Measurements from ENCODE around the gene LRP1. TPM values are rescaled to one million over a fixed set of nuclear protein-coding genes. Genes with fewer than 3 reads are reported as not detected.

The LRP1 gene
- total RNA-seq, 1 donor = 6.2 TPM

DNA sequence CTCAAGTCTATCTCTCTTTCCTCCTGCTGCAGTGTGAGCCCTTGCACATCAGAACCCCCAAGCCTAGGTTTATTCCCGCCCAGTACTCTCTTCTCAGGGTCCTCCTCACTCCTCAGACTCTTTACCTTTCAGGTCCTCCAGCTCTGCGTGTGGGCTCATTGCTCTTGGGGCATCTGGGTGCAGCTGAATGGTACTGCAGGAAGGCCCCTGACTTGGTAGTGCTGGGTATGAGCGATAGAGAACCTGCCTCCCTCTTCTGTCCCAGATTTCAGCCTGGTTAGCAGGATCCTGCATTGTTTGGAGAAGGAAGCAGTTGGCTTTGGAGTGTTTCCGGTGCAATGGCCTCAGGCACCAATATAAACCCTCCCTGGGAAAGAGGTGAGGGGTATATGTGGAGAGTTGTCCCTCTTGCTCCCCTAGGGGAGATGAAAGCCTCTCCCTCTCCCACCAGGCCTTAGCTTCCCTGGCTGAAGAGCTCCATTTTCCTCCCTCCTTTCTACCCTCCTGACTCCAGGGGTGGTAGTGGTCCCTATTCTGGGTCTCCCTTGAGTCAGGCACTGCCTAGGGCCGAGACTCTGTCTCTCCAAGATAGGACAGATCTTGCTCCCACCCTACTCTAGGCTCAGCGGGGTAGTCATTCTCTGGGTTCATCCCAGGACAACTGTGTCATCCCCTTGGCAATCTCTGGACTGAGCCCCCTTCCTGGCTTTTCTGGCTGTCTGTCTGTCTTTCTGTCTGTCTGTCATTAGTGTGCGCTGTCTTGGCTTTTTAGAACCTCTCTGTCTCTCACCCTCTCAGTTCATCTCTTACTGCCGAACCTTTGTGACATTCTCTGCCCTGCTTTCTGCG, 3.8 kb downstream of the LRP1 start:
- no peak for DNase-seq (ENCODE audit: low read depth in 2 of 3, low spot score in 2 of 3)

DNA sequence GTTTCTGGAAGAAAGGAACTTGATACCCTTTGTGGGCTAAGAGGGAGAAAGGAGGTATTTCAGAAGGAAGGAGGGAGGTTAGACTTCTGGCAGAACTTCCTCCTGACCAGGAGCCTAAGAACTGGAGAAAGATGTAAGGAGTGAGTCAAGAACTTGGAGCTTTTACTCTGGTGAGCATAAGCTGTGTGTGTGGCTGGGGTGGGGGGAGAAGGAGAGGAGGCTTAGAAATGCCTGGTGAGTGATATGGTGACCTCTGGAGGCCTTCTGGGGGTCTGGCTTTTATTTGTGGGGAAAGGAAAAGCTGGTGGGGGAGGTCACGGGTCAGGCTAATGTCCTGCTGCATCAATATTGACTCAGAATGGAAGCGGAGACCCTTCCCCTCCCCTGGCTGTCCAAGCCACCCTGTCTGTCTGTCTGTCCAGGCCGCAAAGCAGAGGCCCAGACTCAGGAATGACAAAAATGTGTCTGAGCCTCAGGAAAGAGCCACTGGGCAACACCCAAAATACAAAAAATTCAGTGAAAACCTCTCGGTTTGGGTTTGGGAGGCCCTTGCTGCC, 4.8 kb downstream of the LRP1 start:
- DNase-seq (ENCODE audit: low read depth in 2 of 3, low spot score in 2 of 3) = no peak

DNA sequence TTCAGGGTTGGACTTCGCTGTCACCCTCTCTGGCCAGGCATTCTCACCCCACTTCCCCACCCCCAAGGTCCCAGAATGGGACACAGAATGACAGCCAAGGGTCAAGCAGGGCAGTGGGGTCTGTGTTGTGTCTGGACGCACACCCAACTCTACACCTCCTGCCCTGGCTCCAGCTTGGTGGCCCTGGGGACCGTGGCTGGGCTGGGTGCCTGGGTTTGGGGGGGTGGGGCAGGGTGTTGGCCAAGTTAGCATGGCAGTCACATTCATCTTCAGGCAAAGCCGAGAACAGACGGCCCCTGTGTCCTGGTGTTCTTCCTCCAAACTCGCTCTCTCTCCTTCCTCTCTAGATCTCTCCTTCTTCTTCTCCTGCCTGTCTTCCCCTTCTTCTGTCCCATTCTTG, 5.6 kb downstream of the LRP1 start:
- DNase-seq (ENCODE audit: low read depth in 2 of 3, low spot score in 2 of 3) = no peak

DNA sequence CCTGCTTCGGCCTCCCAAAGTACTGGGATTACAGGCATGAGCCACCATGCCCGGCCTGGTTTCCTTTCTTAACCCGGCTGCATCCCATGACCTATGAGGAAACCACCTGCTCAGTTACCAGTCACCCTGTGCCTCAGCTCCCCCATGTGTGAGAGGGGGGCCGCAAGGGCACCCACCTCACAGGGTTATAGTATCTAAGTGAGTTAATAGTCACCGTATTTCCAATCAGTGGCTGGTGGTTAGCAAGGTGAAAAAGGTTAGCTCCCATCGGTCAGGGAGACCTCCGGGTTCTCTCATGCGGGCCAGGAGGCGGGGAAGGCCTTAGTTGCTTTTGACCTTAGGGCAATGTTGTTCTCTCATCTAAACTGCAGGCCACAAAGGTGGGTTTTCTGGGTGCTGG, 6.7 kb downstream of the LRP1 start:
- DNase-seq (ENCODE audit: low read depth in 2 of 3, low spot score in 2 of 3) = no peak

DNA sequence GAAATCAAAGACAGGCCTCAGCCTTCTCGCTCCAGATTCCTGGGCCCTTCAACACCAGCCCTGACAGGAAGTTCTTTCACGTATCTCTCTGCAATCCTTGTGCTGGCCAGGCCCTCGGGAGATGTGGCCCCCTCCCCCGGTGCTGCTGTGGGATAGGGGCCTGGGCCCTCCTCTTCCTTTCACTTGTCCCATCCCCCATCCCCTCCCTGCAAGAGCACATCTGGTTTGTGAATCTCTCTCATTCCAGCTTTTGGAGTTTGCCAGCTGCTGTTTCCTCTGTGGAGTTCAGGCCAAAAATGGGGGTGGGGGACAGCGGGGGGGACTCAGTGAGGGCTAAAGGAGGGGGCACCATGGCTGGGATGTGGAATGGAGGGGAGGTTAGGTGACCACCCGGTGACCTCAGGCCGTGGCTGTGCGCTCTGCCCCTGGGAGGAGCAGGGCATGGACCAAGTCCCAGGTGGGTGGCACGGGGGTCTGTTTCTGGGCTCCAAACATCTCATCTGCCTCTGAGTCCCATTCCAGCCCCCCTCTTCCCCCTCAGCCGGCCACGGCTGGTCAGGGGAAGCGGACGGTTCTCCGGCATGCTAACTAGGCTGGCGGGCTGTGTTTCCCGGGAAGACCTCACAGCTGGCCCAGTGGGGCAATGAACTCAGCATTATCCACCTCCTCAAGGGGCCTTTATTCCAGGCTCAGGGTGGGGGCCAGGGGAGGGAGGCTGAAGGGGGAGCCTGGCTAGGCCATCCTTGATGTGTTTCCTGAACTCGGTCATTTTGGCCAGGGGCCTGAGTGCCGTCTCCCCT, 7.4 kb downstream of the LRP1 start:
- no peak for DNase-seq (ENCODE audit: low read depth in 2 of 3, low spot score in 2 of 3)

DNA sequence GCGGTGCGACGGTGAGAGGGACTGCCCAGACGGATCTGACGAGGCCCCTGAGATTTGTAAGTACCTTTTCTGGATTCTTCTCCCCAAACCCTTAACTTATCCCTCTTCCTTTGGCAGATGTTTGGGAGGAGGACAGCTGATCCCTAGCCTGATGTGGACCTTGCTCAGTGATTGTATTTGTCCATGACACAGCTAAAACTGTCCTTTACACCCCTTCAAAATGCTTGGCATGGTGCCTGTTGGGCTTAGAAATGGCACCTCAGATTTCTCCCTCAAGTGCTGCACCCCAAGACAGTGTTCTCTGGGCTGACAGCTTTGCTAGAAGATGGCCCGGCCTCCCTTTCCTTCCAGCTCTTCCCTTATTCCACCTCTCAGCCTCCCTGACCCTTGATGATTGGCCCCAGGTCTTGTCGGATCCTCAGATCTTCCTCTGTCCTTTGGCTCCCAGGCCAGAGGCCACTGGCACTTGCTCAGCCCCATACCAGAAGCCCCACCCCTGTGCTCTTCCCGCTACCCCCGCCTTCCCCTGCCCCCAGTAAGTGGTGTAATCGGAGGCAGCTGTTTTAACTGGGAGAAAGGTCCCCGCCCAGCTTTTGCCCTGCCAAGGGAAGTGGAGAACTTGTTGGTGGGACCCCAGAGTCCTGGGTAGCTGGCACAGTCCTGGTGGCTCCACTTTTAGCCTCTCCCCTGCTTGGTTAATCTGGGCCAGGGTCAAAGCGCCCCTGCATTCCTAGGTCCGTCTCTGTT, 10.4 kb downstream of the LRP1 start:
- no peak for DNase-seq (ENCODE audit: low read depth in 2 of 3, low spot score in 2 of 3)

DNA sequence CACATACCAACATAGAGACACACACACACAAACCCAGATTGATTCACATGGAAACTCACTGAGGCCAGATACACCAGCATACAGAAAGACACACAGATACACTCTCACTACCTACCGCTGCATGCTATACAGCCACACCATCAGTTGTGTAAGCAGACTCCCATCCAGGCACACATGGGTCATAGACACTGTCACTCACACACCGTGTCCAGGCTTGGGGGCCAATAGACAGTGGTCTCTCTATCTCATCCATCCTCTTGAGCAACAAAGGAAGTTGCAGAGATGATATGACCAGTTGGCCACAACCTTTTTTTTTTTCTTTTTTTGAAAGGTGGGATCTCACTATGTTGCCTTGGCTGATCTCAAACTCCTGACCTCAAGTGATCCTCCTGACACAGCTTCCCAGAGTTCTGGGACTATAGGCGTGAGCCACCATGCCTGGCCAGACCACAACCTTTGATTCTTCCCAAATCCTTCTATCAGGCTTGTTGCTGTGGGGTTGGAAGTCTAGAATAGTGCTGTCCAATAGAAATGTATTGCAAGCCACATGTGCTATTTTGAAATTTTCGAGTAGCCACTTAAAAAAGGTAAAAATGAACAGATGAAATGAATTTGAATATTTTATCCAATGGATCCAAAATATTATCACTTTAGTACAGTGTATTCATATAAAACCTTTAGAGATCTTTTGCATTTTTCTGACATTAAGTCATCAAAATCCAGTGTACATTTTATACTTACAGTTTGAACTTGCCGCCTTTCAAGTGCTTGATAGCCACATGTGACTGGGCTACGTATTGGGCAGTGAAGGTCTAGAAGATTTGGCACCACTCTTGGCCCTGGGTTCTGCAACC, 11.7 kb downstream of the LRP1 start:
- no peak for DNase-seq (ENCODE audit: low read depth in 2 of 3, low spot score in 2 of 3)

DNA sequence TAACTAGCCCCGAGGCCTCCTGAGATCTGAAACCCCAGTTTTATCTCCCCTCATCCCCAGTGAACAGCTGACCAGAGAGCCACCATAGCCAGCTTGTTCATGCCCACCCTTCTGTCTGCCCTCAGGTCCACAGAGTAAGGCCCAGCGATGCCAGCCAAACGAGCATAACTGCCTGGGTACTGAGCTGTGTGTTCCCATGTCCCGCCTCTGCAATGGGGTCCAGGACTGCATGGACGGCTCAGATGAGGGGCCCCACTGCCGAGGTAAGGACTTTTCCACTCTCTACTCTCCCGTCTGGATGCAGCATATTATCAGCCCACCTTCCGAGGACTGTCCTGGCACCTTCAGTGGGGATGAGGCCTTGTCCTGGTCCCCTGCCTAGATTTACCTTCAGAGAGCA, 13.0 kb downstream of the LRP1 start:
- no peak for DNase-seq (ENCODE audit: low read depth in 2 of 3, low spot score in 2 of 3)

DNA sequence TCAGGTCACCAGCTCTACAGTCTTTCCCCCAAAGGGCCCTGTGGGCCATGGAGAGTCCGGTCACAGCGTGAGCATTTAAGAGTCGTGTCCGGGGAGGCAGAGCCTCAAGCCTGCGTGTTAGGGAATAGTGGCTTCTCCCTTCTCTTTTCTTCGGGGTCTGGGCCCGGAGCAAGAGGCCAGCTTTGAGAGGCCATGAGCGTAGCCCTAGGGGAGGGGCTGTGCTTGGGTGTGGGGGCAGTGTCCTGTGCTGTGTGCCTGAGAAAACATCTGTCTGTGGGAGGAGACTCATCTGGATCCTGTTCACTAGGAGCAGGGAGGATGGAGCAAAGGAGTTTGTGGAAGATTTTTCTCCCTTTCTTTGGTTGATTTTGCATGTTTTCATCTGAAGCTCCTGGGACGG, 13.8 kb downstream of the LRP1 start:
- no peak for DNase-seq (ENCODE audit: low read depth in 2 of 3, low spot score in 2 of 3)

DNA sequence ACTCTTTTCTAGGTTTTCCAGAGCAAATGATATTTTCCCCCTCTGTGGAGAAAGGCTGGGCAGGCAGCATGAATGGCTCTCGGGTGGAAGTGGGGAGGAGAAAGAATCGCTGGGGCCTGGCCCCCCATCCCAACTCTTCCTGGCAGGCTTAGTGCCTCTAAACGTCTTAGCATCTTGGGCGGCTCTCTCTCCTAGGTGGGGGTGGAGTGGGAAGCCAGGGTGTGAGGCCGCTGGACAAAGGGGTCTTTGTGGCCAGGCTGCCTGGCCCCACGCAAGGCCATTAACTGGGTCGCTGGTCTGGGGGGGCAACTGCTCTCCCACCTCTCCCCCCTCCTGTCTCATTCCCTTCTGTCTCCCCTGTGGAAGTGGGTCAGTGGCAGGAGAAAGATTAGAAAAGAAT, 14.4 kb downstream of the LRP1 start:
- DNase-seq (ENCODE audit: low read depth in 2 of 3, low spot score in 2 of 3) = no peak

DNA sequence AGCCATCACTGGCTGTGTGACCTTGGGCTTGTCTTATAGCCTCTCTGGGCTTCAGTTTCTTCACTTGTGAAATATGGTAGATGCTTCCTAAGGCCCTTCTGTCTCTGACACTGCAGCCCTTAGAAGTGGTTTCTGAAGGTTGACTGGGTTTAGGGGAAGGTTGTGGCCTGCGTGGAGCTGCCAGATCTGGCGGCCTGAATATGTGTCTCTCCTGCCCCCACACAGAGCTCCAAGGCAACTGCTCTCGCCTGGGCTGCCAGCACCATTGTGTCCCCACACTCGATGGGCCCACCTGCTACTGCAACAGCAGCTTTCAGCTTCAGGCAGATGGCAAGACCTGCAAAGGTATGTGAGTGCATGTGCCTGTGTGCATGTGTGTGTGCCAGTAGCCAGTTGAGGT, 15.2 kb downstream of the LRP1 start:
- DNase-seq (ENCODE audit: low read depth in 2 of 3, low spot score in 2 of 3) = no peak

DNA sequence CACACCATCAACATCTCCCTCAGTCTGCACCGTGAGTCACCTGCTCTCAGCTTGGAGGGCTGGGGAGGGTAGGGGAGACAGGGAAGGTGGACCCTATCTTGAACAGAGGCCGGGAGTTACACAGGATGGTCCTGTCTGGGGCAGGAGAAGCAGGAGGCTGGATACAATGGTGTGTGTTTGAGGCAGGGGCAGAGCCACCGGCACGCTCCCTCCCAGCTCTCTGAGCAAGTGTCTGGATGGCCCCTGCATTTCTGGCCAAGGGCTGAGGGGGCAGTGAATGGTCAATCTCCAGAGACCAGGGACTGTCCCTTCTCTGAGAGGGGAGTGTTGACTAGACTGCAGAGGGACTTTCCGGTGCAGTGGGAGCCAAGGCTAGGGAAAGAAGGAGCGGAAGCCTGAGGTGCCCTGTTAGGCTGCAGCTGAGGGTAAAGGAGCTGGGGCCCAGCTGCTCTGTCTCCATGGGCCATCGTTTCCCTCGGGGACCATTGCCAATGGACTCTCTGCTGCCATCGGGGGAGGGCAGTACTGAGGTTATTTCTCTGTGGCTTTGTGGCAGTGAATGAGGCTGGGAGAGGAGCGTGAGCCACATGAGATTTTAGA, 17.3 kb downstream of the LRP1 start:
- no peak for DNase-seq (ENCODE audit: low read depth in 2 of 3, low spot score in 2 of 3)

DNA sequence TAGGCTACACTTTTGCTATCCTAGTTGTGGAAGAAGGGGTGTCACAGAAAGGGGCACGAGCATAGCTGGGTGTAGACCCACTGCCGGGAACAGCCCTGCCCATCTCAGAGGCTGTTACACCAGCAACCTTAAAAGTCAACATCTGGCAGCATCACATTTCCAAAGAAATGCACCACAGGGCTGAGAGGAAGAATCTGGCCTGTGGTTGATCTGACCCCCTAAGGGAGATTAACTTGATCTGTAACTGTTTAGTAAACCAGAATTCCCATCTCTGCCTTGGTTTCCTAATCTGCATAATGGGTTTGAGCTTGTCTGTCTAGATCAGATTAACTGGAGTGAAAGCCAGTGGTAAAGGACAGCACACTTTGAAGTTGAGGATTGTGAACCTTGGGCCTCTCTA, 17.8 kb downstream of the LRP1 start:
- DNase-seq (ENCODE audit: low read depth in 2 of 3, low spot score in 2 of 3) = no peak

DNA sequence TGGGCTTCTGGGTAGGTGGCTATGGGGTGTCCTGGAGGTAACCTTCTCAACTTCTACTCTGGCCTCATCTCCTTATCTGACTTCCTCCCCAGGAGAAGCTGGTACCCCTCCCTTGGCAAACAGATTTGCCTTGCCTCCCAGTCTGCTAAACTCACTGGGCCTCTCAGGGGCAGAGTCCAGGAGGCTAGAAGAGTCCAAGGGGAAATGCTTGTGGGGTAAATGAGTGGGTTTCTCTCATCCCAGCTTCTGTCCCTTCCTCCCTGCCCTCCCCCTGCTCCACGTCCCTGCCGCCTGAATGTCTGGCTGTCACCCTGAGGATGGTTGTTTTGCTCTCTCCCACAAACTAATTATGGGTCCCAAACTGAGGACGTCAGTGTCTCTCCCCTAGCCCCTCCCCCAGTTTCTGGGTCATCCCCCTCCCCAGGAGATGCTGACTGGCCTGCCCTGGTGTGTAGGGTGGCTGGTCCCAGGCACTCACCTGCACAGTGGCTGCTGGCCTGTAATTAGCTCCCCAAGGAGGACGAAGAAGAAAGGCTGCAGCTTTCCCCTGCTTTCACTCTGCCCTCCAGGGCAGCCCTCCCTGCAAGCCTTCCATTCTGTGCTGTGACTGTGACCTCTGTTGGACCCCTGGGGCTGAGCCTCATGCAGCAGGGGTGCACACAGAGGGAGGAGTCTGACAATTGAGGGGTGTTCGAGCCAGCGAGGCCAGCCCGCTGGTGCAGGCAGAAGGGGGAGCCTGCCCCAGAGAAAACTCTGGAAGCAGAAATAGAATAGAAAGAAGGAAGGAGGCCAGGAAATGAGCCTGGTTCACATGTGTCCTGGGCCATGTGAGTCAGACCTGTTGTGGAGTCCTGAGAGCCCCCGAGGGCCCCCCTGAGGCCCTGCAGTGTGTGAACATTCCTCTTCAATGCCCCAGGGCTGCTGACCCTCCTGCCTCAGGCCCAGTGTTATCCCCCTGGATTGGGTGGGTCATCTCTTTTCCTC, 19.0 kb downstream of the LRP1 start, which contains the start of gene LRP1-AS:
TSS of gene LRP1-AS (minus strand) at position 659 of the 984 bp plus-strand sequence.
- no peak for DNase-seq (ENCODE audit: low read depth in 2 of 3, low spot score in 2 of 3)

DNA sequence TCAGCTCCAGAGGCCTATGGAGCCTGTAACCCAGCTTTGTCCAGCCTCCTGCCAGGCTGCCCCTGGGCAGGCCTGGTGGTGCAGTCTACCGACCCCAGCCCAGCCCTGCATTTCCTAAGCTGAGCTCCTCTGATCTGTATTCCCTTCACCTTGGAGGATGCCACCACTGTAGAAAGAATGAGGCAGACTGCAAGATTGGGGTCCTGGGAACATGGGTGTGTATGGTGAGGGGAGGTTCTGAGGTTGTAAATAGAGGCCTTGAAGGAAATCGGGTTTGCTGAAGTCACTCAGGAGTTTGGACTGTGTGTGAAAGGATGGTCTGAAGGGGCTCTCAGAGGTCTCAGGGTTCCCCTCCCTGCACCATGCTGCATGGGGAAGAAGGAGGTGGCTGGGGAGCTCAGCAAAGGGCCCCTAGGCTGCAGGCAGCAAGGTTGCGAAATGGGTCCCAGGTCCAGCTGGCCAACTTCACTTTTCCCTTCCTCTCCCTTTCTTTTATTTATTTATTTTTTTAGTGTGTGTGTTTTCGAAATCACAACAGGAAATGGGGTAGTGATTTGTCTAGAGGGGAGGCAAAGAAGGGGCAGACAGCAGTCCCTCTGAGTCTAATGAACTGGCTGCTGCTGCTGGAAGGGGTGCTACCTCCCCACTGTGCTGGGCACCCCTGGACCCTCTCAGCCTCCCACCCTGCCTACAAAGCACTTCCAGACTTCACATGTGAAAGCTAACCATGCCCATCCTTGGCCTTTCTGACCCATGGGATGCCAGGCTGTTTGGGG, 20.4 kb downstream of the LRP1 start:
- DNase-seq (ENCODE audit: low read depth in 2 of 3, low spot score in 2 of 3) = no peak

DNA sequence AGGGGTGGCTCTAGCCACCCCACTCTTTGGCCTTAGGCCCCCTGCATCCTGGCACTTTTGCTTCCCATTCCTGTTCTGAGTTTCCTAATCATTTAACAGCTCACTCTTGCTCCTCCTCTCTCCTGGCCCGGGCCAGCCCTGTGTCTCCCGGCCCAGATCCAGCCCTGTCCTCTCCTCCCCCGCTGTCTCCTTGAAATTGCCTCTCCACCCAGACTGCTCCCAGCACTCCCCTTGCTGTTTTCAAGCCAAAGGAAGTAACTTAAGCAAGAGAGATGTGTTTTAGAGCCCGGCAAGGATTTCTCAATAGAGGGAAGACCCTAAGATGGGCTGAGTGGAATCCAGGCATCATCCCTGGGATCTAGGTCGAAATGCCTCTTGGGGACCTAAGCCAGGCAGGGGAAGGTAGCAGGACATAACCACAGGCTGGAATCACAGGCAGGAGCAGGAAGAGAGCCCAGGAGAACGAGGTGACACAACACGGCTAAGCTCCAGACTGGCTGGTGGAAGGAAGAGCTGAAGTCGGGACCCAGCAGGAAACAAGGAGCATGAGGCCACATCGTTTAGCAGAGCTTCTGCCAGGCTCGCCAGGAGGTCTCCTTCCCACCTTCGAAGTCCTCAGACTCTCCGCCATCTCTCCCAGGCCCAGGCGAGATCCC, 21.1 kb downstream of the LRP1 start:
- no peak for DNase-seq (ENCODE audit: low read depth in 2 of 3, low spot score in 2 of 3)

DNA sequence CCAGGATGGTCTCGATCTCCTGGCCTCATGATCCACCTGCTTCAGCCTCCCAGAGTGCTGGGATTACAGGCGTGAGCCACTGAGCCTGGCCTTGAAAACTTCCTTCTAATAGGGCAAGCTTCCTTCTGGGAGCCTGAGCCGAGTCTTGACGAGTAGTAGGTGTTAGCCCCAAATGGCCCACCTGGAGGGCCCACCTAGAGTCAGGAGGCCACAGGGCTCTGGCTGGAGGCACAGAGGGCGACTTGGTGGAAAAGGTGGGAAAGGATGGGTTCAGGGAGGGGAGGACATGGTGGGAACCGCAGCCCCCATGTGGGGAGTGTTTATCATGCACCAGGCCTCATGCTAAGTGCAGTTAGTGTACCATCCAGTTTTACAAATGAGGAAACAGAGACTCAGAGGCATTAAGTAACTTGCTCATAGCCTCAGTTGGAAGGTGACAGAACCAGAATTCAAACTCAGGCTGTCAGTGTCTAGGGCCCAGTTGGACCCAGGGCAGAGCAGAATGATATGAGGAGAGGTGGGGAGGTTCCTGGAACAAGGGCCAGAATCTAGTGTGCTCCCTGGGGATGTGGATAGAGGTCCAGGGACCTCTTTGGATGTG, 22.2 kb downstream of the LRP1 start:
- no peak for DNase-seq (ENCODE audit: low read depth in 2 of 3, low spot score in 2 of 3)

Measured in hematopoietic multipotent progenitor cell (in vitro differentiated cells).